Measurements from ENCODE around the gene INIP. TPM values are rescaled to one million over a fixed set of nuclear protein-coding genes. Genes with fewer than 3 reads are reported as not detected.

The INIP gene
- total and polyA plus RNA-seq, 9 of the 15 experiments (the other 6 are each of a cell fraction or from before 2014, with no cell fraction given), result 11.9 to 87.9 (median 37.3) TPM

DNA sequence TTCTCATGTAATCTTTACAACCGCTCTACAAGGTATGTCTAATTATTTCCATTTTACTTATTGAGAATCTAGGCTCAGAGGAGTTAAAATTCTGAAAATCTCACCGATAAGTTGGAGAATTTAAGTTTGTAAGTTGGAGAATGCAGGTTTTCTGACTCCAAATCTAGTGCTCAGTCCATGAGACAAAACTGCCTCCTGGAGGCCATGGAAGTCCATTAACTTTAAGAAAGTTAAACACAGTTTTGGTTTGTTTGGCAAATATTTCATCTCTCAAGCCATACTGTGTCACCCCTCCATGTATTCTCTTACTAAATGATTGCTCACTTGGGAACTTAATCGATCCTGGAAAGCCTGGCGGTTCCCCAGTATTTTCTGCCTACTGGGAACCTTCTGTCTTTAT is 52.6 kb downstream of the INIP start (continued):
- no peak for TF ChIP-seq ARID1B (IDR thresholded peaks at IDR 0.05)
- no peak for TF ChIP-seq MBD2 (IDR thresholded peaks at IDR 0.05; ENCODE audit: borderline replicate concordance, low read depth)
- TF ChIP-seq, protein P1, sequence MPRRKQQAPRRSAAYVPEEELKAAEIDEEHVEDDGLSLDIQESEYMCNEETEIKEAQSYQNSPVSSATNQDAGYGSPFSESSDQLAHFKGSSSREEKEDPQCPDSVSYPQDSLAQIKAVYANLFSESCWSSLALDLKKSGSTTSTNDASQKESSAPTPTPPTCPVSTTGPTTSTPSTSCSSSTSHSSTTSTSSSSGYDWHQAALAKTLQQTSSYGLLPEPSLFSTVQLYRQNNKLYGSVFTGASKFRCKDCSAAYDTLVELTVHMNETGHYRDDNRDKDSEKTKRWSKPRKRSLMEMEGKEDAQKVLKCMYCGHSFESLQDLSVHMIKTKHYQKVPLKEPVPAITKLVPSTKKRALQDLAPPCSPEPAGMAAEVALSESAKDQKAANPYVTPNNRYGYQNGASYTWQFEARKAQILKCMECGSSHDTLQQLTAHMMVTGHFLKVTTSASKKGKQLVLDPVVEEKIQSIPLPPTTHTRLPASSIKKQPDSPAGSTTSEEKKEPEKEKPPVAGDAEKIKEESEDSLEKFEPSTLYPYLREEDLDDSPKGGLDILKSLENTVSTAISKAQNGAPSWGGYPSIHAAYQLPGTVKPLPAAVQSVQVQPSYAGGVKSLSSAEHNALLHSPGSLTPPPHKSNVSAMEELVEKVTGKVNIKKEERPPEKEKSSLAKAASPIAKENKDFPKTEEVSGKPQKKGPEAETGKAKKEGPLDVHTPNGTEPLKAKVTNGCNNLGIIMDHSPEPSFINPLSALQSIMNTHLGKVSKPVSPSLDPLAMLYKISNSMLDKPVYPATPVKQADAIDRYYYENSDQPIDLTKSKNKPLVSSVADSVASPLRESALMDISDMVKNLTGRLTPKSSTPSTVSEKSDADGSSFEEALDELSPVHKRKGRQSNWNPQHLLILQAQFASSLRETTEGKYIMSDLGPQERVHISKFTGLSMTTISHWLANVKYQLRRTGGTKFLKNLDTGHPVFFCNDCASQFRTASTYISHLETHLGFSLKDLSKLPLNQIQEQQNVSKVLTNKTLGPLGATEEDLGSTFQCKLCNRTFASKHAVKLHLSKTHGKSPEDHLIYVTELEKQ (CRISPR knock-in tag; IDR thresholded peaks at IDR 0.05), result no peak
- TF ChIP-seq, protein P2, sequence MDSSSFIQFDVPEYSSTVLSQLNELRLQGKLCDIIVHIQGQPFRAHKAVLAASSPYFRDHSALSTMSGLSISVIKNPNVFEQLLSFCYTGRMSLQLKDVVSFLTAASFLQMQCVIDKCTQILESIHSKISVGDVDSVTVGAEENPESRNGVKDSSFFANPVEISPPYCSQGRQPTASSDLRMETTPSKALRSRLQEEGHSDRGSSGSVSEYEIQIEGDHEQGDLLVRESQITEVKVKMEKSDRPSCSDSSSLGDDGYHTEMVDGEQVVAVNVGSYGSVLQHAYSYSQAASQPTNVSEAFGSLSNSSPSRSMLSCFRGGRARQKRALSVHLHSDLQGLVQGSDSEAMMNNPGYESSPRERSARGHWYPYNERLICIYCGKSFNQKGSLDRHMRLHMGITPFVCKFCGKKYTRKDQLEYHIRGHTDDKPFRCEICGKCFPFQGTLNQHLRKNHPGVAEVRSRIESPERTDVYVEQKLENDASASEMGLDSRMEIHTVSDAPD (CRISPR knock-in tag; IDR thresholded peaks at IDR 0.05), result no peak
- TF ChIP-seq HNRNPL (IDR thresholded peaks at IDR 0.05; ENCODE audit: low read depth, low read length), result no peak

DNA sequence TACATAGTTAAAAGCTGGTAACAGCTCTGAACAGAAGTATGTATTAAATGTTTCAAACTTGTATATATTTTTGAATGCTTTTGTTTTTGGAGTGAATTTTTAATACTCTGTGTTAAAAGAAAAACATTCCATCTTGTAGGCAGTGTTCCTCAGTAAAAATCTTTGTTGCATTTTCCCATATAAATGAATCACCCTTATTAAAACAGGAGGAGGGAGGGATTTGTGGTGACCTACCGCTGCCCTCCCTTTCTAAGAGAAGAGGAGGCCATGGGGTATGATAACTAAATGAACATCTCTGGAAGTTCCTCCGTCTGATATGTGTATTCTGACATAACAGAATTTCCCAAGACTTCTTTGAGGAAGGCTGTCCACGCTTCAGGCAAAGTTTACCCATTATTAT is 53.4 kb downstream of the INIP start:
- intact Hi-C loops (cut with micrococcal nuclease), result loop anchor here (10.0 kb wide), 1 partner anchor 130 kb away; no protein-coding TSS in a partner anchor
- H3K27ac ChIP-seq (ENCODE audit: extremely low read depth, low read depth, low read length), result no peak overlapping the region
- H3K4me1 ChIP-seq (replicated peaks in 1 of 2; ENCODE audit: control insufficient read depth in 2 of 2, insufficient read depth in 2 of 2, low read length in 2 of 2), result peaks cover 0 to 5% of the 10 kb centered on the region in 2 experiments; a peak in 1 of 5 replicates
- 27% methylated on average over 3 of the region's 3 CpGs for WGBS (ENCODE audit: insufficient coverage, low coverage, missing lambda C conversion rate)
- TF ChIP-seq, protein P3, sequence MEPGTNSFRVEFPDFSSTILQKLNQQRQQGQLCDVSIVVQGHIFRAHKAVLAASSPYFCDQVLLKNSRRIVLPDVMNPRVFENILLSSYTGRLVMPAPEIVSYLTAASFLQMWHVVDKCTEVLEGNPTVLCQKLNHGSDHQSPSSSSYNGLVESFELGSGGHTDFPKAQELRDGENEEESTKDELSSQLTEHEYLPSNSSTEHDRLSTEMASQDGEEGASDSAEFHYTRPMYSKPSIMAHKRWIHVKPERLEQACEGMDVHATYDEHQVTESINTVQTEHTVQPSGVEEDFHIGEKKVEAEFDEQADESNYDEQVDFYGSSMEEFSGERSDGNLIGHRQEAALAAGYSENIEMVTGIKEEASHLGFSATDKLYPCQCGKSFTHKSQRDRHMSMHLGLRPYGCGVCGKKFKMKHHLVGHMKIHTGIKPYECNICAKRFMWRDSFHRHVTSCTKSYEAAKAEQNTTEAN (CRISPR knock-in tag; IDR thresholded peaks at IDR 0.05), result no peak
- no peak for TF ChIP-seq ARID1B (IDR thresholded peaks at IDR 0.05)
- TF ChIP-seq BMI1 (IDR thresholded peaks at IDR 0.05; ENCODE audit: low read length), result no peak
- TF ChIP-seq, protein P4, sequence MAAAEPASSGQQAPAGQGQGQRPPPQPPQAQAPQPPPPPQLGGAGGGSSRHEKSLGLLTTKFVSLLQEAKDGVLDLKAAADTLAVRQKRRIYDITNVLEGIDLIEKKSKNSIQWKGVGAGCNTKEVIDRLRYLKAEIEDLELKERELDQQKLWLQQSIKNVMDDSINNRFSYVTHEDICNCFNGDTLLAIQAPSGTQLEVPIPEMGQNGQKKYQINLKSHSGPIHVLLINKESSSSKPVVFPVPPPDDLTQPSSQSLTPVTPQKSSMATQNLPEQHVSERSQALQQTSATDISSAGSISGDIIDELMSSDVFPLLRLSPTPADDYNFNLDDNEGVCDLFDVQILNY (CRISPR knock-in tag; IDR thresholded peaks at IDR 0.05), result no peak
- TF ChIP-seq EP400 (IDR thresholded peaks at IDR 0.05), result no peak
- no peaks in the 10 kb centered on the region for H3K9me3 ChIP-seq (replicated peaks; ENCODE audit: control insufficient read depth, insufficient read depth, low read depth, low read length)
- CTCF ChIA-PET (ENCODE audit: low intra/inter-chr PET ratio), result no interaction called here
- DNase-seq (ENCODE audit: extremely low read depth in 1 of 4, low spot score in 3 of 4) (no peak), FAIRE-seq (no peak), ATAC-seq (no peak)
- H3K4me3 ChIP-seq, result no peak overlapping the region
- H2AFZ ChIP-seq (ENCODE audit: low read depth, low read length), result no peak overlapping the region
- H3K9me1 ChIP-seq (ENCODE audit: control insufficient read depth, insufficient read depth, low read length), result no peaks in the 10 kb centered on the region
- no peak overlapping the region for H3K9ac ChIP-seq (ENCODE audit: insufficient read depth in 1 of 2, low read depth in 2 of 2, low read length in 2 of 2)
- H3K27me3 ChIP-seq (ENCODE audit: control insufficient read depth in 2 of 2, insufficient read depth in 2 of 2, low read length in 2 of 2), result 0 out of 5 replicates have a peak, but pooled peaks cover 0 to 2% of the 10 kb centered on the region in 2 experiments
- in situ Hi-C loops (cut with MboI), result no loop called here
- no peak overlapping the region for H3K4me2 ChIP-seq (ENCODE audit: insufficient read depth, low read length)
- no TSS peak for BruUV-seq (replicated peaks)
- no peaks in the 10 kb centered on the region for H3K79me2 ChIP-seq (ENCODE audit: control insufficient read depth, insufficient read depth, low read length)
- no peaks in the 10 kb centered on the region for H3K36me3 ChIP-seq (ENCODE audit: control insufficient read depth, insufficient read depth, low read length)
- H4K20me1 ChIP-seq (replicated peaks; ENCODE audit: control insufficient read depth, insufficient read depth, low read length), result no peaks in the 10 kb centered on the region
- POLR2A ChIA-PET, result interaction anchor here (0.7 kb wide), 2 partner anchors 47 to 314 kb away, joined by 3 read pairs; no protein-coding TSS in a partner anchor
